Measurements from ENCODE around the gene NAP1L4. TPM values are rescaled to one million over a fixed set of nuclear protein-coding genes. Genes with fewer than 3 reads are reported as not detected.

The NAP1L4 gene
- total RNA-seq, 1 donor from 2014 or later, result 172 TPM

DNA sequence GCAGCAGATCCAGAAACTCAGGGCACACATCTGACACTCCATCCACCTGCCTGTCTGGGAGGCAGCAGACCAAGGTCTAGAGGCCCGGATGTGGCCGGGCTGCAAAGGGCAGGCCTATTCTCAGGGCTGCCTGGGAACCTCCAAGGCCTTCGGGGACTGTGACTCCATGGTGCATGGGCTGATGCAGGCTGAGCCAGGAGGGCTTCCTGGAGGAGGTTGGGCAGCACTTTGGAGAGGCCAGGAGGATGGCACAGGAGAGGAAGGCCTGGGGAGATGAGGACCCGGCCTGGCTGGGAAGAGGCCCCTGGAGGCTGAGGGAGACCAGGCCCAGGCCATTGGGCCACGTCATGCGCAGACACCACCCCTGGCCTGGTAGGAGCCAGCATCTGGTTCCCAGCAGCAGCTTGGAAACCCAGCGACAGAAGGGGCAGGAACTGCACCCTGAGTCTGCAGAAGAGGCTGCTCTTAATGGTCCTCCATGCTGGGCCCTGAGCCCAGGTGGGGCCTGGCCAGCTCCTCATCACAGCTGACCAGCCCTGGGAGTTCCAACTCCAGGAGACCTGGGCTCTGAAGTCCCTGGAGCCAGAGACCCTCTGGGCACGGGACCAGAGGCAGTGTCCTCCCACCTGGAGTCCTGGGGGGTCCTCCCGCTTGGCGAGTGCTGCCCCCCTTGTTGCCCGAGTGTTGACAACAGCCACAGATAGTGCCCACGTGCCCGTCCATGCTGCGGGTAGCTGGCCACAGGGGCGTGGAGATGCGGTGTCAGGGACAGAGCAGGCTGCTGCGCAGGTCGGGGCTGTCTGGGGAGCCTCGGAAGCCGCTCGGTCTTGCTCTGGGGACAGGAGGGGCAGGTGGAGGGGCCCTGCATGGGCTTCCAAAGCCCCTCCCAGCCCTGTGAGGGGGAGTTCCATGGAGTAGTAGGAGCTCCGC lies 68.4 kb downstream of the NAP1L4 start:
- H3K4me1 Mint-ChIP-seq (ENCODE audit: unreplicated experiment), result peaks cover 3% of the 10 kb centered on the region
- peaks cover 23% of the 10 kb centered on the region for H3K27me3 Mint-ChIP-seq
- H3K4me3 Mint-ChIP-seq, result no peak overlapping the region
- no peaks in the 10 kb centered on the region for H3K36me3 Mint-ChIP-seq
- TF ChIP-seq, protein P1, sequence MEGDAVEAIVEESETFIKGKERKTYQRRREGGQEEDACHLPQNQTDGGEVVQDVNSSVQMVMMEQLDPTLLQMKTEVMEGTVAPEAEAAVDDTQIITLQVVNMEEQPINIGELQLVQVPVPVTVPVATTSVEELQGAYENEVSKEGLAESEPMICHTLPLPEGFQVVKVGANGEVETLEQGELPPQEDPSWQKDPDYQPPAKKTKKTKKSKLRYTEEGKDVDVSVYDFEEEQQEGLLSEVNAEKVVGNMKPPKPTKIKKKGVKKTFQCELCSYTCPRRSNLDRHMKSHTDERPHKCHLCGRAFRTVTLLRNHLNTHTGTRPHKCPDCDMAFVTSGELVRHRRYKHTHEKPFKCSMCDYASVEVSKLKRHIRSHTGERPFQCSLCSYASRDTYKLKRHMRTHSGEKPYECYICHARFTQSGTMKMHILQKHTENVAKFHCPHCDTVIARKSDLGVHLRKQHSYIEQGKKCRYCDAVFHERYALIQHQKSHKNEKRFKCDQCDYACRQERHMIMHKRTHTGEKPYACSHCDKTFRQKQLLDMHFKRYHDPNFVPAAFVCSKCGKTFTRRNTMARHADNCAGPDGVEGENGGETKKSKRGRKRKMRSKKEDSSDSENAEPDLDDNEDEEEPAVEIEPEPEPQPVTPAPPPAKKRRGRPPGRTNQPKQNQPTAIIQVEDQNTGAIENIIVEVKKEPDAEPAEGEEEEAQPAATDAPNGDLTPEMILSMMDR (conservative IDR thresholded peaks at IDR 0.05), result no peak
- no peak overlapping the region for H3K27ac Mint-ChIP-seq
- no peaks in the 10 kb centered on the region for H3K9me3 Mint-ChIP-seq
- DNase-seq (ENCODE audit: extremely low spot score, unreplicated experiment), result no peak

DNA sequence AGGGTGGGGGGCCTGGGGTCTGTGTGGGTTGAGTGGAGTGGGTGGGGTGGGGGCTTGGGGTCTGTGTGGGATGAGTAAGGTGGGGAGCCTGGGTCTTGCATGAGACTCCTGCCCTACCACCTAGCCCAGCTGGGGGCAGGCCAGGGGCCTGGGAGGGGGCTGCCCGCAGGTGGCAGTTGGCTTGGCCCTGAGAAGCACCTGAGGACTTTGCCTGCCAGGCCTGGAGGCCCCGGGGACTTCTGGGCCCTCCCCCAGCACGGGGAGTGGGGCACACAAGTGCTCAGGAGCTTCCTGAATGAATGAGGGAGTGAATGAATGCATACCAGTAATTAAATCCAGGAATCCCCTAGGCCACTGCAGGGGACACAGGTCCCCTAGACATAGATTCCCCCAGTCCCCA lies 69.5 kb downstream of the NAP1L4 start:
- TF ChIP-seq, protein P1 (conservative IDR thresholded peaks at IDR 0.05), result no peak
- no peaks in the 10 kb centered on the region for H3K4me1 Mint-ChIP-seq (ENCODE audit: unreplicated experiment)
- no peaks in the 10 kb centered on the region for H3K9me3 Mint-ChIP-seq
- no peak for DNase-seq (ENCODE audit: extremely low spot score, unreplicated experiment)
- H3K36me3 Mint-ChIP-seq, result no peaks in the 10 kb centered on the region
- no peak overlapping the region for H3K27ac Mint-ChIP-seq
- peaks cover 14% of the 10 kb centered on the region for H3K27me3 Mint-ChIP-seq
- no peak overlapping the region for H3K4me3 Mint-ChIP-seq

DNA sequence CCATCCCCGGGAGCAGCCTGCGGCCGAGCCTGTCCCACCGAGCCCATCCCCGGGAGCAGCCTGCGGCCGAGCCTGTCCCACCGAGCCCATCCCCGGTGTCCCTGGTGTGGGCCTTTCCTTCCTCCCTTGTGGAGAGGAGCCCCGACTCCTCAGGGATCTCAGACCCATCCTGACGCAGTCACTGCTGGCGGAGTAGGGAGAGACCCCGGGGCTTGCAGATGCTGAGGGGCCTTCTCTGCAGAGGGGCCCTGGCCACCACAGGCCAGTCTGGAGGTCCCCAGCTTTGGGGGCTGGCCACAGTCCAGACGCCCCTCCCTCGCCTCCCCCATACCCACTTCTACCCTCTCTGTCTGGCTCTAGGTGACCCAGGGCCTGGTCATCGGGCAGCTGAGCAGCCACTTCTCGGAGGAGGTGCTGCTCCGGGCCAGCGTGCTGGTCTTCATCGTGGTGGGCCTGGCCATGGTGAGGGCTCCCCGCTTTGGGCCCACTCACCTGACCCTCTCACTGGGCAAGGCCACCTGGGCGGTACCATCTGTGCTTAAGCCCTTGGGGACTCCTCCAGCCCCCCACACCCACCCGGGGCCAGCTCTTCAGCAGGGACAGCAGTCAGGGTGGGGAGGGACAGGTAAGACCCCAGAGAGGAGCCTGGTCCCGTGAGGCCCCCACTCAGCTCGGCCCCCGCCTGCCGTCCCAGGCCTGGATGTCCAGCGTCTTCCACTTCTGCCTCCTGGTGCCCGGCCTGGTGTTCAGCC lies 70.2 kb downstream of the NAP1L4 start:
- Mint-ChIP-seq H3K9me3 (no peaks in the 10 kb centered on the region), H3K27me3 (peaks cover 7% of the 10 kb centered on the region), H3K4me1 (ENCODE audit: unreplicated experiment) (no peaks in the 10 kb centered on the region), H3K27ac (no peak overlapping the region), H3K4me3 (no peak overlapping the region), H3K36me3 (no peaks in the 10 kb centered on the region)
- DNase-seq (ENCODE audit: extremely low spot score, unreplicated experiment), result no peak
- TF ChIP-seq, protein P1 (conservative IDR thresholded peaks at IDR 0.05), result no peak

DNA sequence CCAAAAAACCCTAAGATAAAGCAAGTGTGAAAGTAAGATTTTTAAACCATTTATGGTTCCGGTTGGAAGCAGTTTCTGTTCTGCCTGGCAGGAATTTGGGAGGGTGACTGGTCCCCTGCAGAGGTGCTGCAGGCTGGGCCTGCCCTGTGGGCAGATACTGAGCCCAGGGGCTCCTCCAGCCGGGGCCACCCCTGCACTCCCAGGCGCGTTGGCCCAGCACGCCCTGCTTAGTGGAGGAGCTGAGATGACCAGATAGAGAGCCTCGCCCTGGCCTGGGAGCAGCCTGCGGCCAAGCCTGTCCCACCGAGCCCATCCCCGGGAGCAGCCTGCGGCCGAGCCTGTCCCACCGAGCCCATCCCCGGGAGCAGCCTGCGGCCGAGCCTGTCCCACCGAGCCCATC lies 70.9 kb downstream of the NAP1L4 start:
- TF ChIP-seq, protein P1 (conservative IDR thresholded peaks at IDR 0.05), result no peak
- DNase-seq (ENCODE audit: extremely low spot score, unreplicated experiment), result no peak
- Mint-ChIP-seq H3K4me1 (ENCODE audit: unreplicated experiment) (no peaks in the 10 kb centered on the region), H3K9me3 (no peaks in the 10 kb centered on the region), H3K27me3 (peaks cover under 1% of the 10 kb centered on the region), H3K27ac (no peak overlapping the region), H3K4me3 (no peak overlapping the region), H3K36me3 (no peaks in the 10 kb centered on the region)

DNA sequence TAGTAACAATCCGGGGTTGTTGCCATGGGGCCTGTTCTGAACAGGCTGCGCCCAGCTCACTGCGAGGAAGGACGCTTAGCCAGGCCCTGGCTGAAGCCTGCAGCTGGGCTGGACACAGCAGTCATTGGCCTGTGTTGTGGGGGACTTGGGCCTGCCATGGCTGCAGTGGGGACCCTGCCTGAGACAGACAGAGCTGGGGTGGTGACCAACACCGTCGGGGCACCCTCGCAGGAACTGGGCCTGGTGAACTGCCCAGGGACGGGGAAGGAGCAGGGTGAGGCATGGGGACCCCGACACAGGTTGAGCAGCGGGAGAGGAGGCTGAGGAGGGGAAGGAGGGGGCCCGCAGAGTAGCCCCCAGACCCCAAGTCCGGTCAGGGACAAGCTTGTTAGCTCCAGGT lies 71.8 kb downstream of the NAP1L4 start:
- no peak for DNase-seq (ENCODE audit: extremely low spot score, unreplicated experiment)
- Mint-ChIP-seq H3K27ac (no peak overlapping the region), H3K27me3 (no peaks in the 10 kb centered on the region), H3K4me3 (no peak overlapping the region), H3K4me1 (ENCODE audit: unreplicated experiment) (no peaks in the 10 kb centered on the region), H3K9me3 (no peaks in the 10 kb centered on the region), H3K36me3 (no peaks in the 10 kb centered on the region)
- TF ChIP-seq, protein P1 (conservative IDR thresholded peaks at IDR 0.05), result no peak

Data from type B pancreatic cell (in vitro differentiated cells).